ENCODE measurements around the gene HS6ST3.

GRCh38 chr13:96243376-96243775 is 153.5 kb downstream of the HS6ST3 start:
- TF ChIP-seq FOXJ3 (CRISPR knock-in tag; IDR thresholded peaks at IDR 0.05) (no peak), SPI1 (IDR thresholded peaks at IDR 0.05; ENCODE audit: borderline replicate concordance, low read depth, low read length) (no peak)
